Right atrium auricular region (tissue), 2 donors: ENCODE results near the gene MYCL. TPM values are rescaled to one million over a fixed set of nuclear protein-coding genes. Genes with fewer than 3 reads are reported as not detected.
"Not testable (repeated sequence)": the region's sequence is repeated elsewhere in the genome, so short reads cannot be mapped to it uniquely, and the experiment has no call there.

Source experiments
- DNase-seq: peaks from one replicate; pipeline ENCODE4 v3.0.0-alpha.2; 2019; ENCODE audit warnings: low spot score
- H3K27ac ChIP-seq, 2 donors: fragments of 200-600 bp; sonication (generic); 1 replicate in 1 of 2; 2 replicates in 1 of 2; pipeline ENCODE4 v1.5.1; 2016 to 2019
- H3K27me3 ChIP-seq, 2 donors: fragments of 200-600 bp; sonication (generic); one replicate each; pipeline versions ENCODE4 v1.5.1 to v1.6.0; 2017 to 2019
- H3K36me3 ChIP-seq: fragments of 200-600 bp; sonication (generic); one replicate; pipeline ENCODE4 v1.5.1; 2016
- H3K4me1 ChIP-seq, 2 donors: fragments of 200-600 bp; sonication (generic); one replicate each; pipeline versions ENCODE4 v1.5.1 to v1.6.0; 2017 to 2019
- H3K4me3 ChIP-seq, 2 donors: fragments of 200-600 bp; sonication (generic); 1 replicate in 1 of 2; 2 replicates in 1 of 2; pipeline ENCODE4 v1.5.1; 2017 to 2019; ENCODE audit warnings: mild to moderate bottlenecking in 1 of 2, moderate library complexity in 1 of 2
- H3K9me3 ChIP-seq, 2 donors: fragments of 200-600 bp; sonication (generic); one replicate each; pipeline ENCODE4 v1.5.1; 2019
- CTCF ChIP-seq, 2 donors: fragments of 200-600 bp; sonication (generic); IDR thresholded peaks; one replicate each; pipeline ENCODE4 v1.5.1; 2019; ENCODE audit warnings: antibody characterized with exemption in 2 of 2
- total RNA-seq, 2 donors: library from RNA; depleted of rRNA; stranded (reverse); fragments of >200 nt; gene quantifications; one replicate each; pipeline ENCODE4 v1.1.0, GENCODE V29; 2016

Gene MYCL
- total RNA-seq, 2 donors from 2014 or later: 0.70 to 1.3 TPM

- Histone ChIP-seq H3K27me3 (no peaks in the 10 kb centered on the region), H3K36me3 (no peaks in the 10 kb centered on the region), H3K4me1 (peaks cover 0 to 58% of the 10 kb centered on the region in 2 donors), H3K27ac (peak overlapping the region; percentile 74 to 81), H3K4me3 (no peak overlapping the region), H3K9me3 (no peaks in the 10 kb centered on the region)
- no peak for DNase-seq
- TF ChIP-seq CTCF (IDR thresholded peaks at IDR 0.05): no peak
These were observed 24.4 kb downstream of the MYCL start for GRCh38 chr1:39877231-39877778.

GRCh38 chr1:39876144-39876543, 25.6 kb downstream of the MYCL start:
- no peaks in the 10 kb centered on the region for H3K27me3 ChIP-seq
- H3K9me3 ChIP-seq: no peaks in the 10 kb centered on the region
- TF ChIP-seq CTCF (IDR thresholded peaks at IDR 0.05): no peak
- H3K27ac ChIP-seq: peak overlapping the region; percentile 74 to 81
- no peak for DNase-seq
- H3K36me3 ChIP-seq: no peaks in the 10 kb centered on the region
- H3K4me3 ChIP-seq: no peak overlapping the region
- H3K4me1 ChIP-seq: peaks cover 0 to 46% of the 10 kb centered on the region in 2 donors

- TF ChIP-seq CTCF (IDR thresholded peaks at IDR 0.05): no peak
These were observed 29.0 kb downstream of the MYCL start for GRCh38 chr1:39872698-39873097.

GRCh38 chr1:39871796-39872195, 29.9 kb downstream of the MYCL start:
- H3K4me1 ChIP-seq: peaks cover 0 to 17% of the 10 kb centered on the region in 2 donors
- no peaks in the 10 kb centered on the region for H3K36me3 ChIP-seq
- no peak for TF ChIP-seq CTCF (IDR thresholded peaks at IDR 0.05)
- H3K27ac ChIP-seq: no peak overlapping the region
- H3K9me3 ChIP-seq: no peaks in the 10 kb centered on the region
- no peak for DNase-seq
- H3K4me3 ChIP-seq: no peak overlapping the region
- no peaks in the 10 kb centered on the region for H3K27me3 ChIP-seq

More at GRCh38 chr1:39872698-39873097, 29.0 kb downstream of the MYCL start:
- no peaks in the 10 kb centered on the region for H3K27me3 ChIP-seq
- no peaks in the 10 kb centered on the region for H3K36me3 ChIP-seq
- H3K9me3 ChIP-seq: no peaks in the 10 kb centered on the region
- H3K4me1 ChIP-seq: peaks cover 0 to 26% of the 10 kb centered on the region in 2 donors
- DNase-seq: no peak
- H3K27ac ChIP-seq: no peak overlapping the region
- H3K4me3 ChIP-seq: no peak overlapping the region

GRCh38 chr1:39871043-39871442, 30.7 kb downstream of the MYCL start:
- H3K4me3 ChIP-seq, H3K27ac ChIP-seq, H3K36me3 ChIP-seq, H3K27me3 ChIP-seq, DNase-seq, H3K9me3 ChIP-seq: not testable (repeated sequence)
- peaks cover 0 to 12% of the 10 kb centered on the region in 2 donors for H3K4me1 ChIP-seq

GRCh38 chr1:39869538-39870112, 32.1 kb downstream of the MYCL start:
- not testable (repeated sequence) for H3K36me3 ChIP-seq, H3K9me3 ChIP-seq, H3K27me3 ChIP-seq, H3K4me3 ChIP-seq, DNase-seq, H3K27ac ChIP-seq, H3K4me1 ChIP-seq

- DNase-seq: no peak
- Histone ChIP-seq H3K4me1 (peaks cover 0 to 8% of the 10 kb centered on the region in 2 donors), H3K4me3 (no peak overlapping the region), H3K9me3 (no peaks in the 10 kb centered on the region), H3K27ac (no peak overlapping the region), H3K36me3 (no peaks in the 10 kb centered on the region), H3K27me3 (no peaks in the 10 kb centered on the region)
- TF ChIP-seq CTCF (IDR thresholded peaks at IDR 0.05): no peak
These were observed 35.0 kb downstream of the MYCL start for GRCh38 chr1:39866767-39867166.
